Progenitor cell of endocrine pancreas (in vitro differentiated cells): ENCODE measurements around the gene RALGPS1. TPM values are rescaled to one million over a fixed set of nuclear protein-coding genes. Genes with fewer than 3 reads are reported as not detected.

Source experiments
- DNase-seq: peaks from one replicate; pipeline ENCODE4 v3.0.0; 2021; ENCODE audit warnings: low spot score; ENCODE audit not compliant: unreplicated experiment
- H3K27ac Mint-ChIP-seq: 2 replicates; pipeline ENCODE4 v1.8.0; 2021; ENCODE audit warnings: mild to moderate bottlenecking, moderate library complexity, mixed read lengths
- H3K27me3 Mint-ChIP-seq: 2 replicates; pipeline ENCODE4 v1.8.0; 2021; ENCODE audit warnings: mixed read lengths
- H3K36me3 Mint-ChIP-seq: 2 replicates; pipeline ENCODE4 v1.8.0; 2022; ENCODE audit warnings: mixed read lengths; ENCODE audit not compliant: insufficient read depth
- H3K4me1 Mint-ChIP-seq: 2 replicates; pipeline ENCODE4 v1.8.0; 2021; ENCODE audit warnings: low read depth, mixed read lengths
- H3K4me3 Mint-ChIP-seq: 2 replicates; pipeline ENCODE4 v1.8.0; 2021; ENCODE audit warnings: low read depth, mild to moderate bottlenecking, moderate library complexity, mixed read lengths
- H3K9me3 Mint-ChIP-seq: 2 replicates; pipeline ENCODE4 v1.8.0; 2021; ENCODE audit warnings: low read depth, mixed read lengths
- CTCF ChIP-seq: fragments of 200-600 bp; sonication (generic); IDR thresholded peaks from one replicate; pipeline ENCODE4 v1.5.0; 2021; ENCODE audit warnings: antibody characterized with exemption, mild to moderate bottlenecking; ENCODE audit not compliant: unreplicated experiment
- total RNA-seq: library from RNA; stranded (reverse); gene quantifications from 2 replicates; pipeline ENCODE4 v1.2.1, GENCODE V29; 2021

Gene RALGPS1
- total RNA-seq, 1 donor from 2014 or later: 39.2 TPM

GRCh38 chr9:127090341-127090985 lies 175.9 kb downstream of the RALGPS1 start:
- Mint-ChIP-seq H3K27ac (no peak overlapping the region), H3K4me1 (no peaks in the 10 kb centered on the region)
- TF ChIP-seq CTCF: no peak

GRCh38 chr9:127091526-127091925 lies 176.9 kb downstream of the RALGPS1 start:
- H3K4me1 Mint-ChIP-seq: no peaks in the 10 kb centered on the region
- H3K4me3 Mint-ChIP-seq: no peak overlapping the region
- peaks cover 2% of the 10 kb centered on the region for H3K36me3 Mint-ChIP-seq
- no peaks in the 10 kb centered on the region for H3K9me3 Mint-ChIP-seq
- no peaks in the 10 kb centered on the region for H3K27me3 Mint-ChIP-seq
- DNase-seq: no peak
- no peak for TF ChIP-seq CTCF
- H3K27ac Mint-ChIP-seq: no peak overlapping the region

More at GRCh38 chr9:127090341-127090985, 175.9 kb downstream of the RALGPS1 start:
- no peak overlapping the region for H3K4me3 Mint-ChIP-seq
- H3K36me3 Mint-ChIP-seq: peaks cover 2% of the 10 kb centered on the region
- H3K9me3 Mint-ChIP-seq: no peaks in the 10 kb centered on the region
- no peaks in the 10 kb centered on the region for H3K27me3 Mint-ChIP-seq
- no peak for DNase-seq

- no peak for DNase-seq
- no peak for TF ChIP-seq CTCF
- Mint-ChIP-seq H3K36me3 (peaks cover 2% of the 10 kb centered on the region), H3K4me1 (no peaks in the 10 kb centered on the region), H3K4me3 (no peak overlapping the region), H3K27ac (no peak overlapping the region), H3K9me3 (no peaks in the 10 kb centered on the region), H3K27me3 (no peaks in the 10 kb centered on the region)
These were observed 177.5 kb downstream of the RALGPS1 start for GRCh38 chr9:127092041-127092608.

GRCh38 chr9:127093319-127094020 lies 178.9 kb downstream of the RALGPS1 start:
- Mint-ChIP-seq H3K27ac (no peak overlapping the region), H3K9me3 (no peaks in the 10 kb centered on the region), H3K36me3 (peaks cover 2% of the 10 kb centered on the region), H3K4me1 (no peaks in the 10 kb centered on the region), H3K27me3 (no peaks in the 10 kb centered on the region), H3K4me3 (no peak overlapping the region)
- no peak for DNase-seq
- no peak for TF ChIP-seq CTCF

GRCh38 chr9:127095411-127095810 lies 180.8 kb downstream of the RALGPS1 start:
- no peak overlapping the region for H3K27ac Mint-ChIP-seq
- H3K27me3 Mint-ChIP-seq: no peaks in the 10 kb centered on the region
- DNase-seq: no peak
- H3K4me1 Mint-ChIP-seq: no peaks in the 10 kb centered on the region
- H3K4me3 Mint-ChIP-seq: no peak overlapping the region
- TF ChIP-seq CTCF: no peak
- no peaks in the 10 kb centered on the region for H3K36me3 Mint-ChIP-seq
- H3K9me3 Mint-ChIP-seq: no peaks in the 10 kb centered on the region
